GM12865 (cell line): ENCODE results near the gene UPF1.

Source experiments
- DNase-seq: peaks from one replicate; pipeline ENCODE4 v3.0.0; 2010; ENCODE audit warnings: low read depth
- H3K4me3 ChIP-seq: 2 replicates; pipeline ENCODE4 v1.5.1; 2011; ENCODE audit warnings: mild to moderate bottlenecking, low read depth, low read length, control low read depth
- TF ChIP-seq, protein P1 (sequence below): IDR thresholded peaks from 2 replicates; pipeline ENCODE4 v1.5.1; 2011; ENCODE audit warnings: low read length, control low read depth, low read depth, inconsistent platforms; ENCODE audit not compliant: insufficient read depth; ENCODE audit errors: missing control alignments

UPF1 gene

DNA sequence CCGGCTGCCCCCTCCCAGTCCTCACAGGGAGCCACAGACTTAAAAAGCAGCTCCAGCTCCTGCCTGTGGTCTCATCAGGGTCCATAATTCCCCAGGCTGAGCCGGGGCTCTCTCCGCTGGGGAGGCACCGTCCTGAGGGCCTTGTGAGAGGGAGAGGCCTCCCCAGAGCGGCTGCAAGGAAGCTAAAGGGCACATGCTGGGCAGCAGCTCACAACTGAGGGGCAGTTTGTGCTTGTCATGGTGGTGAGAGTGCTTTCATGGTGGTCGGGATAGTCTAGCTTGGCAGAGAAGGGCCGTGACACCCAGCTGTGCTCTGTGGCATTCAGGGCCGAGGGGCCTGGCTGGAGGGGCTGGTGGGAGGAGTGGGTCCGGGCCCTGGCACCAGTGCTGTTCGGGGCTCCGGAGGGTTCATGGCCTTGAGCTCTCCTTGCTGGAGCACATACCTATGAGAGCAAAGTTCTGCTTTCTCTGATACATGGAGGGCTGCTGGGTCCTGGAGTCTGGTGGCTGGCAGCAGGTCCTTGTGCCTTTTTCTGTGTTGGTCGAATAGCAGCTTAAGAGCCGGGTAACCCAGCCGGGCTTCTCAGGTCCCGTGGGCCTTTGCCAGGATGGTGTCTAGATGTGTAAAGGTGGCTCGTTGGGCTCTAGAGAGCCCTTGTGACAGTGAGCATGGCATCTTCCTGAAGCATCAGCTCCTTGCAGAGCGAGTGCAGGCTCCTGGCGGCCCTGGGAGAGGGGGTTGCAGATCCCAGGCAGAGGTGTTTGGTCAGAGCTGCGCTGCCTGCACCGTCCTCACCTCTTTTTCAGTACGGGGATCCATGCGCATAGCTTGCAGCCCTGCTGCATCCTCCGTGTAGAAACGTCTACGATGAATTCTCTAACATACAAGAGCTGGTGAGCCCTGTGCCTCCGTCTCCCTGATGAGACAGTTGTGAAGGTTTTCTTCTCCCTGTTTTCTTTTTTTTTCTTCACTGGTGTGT lies 8.8 kb downstream of the UPF1 start:
- H3K4me3 ChIP-seq, result no peak overlapping the region
- no peak for DNase-seq
- TF ChIP-seq, protein P1, sequence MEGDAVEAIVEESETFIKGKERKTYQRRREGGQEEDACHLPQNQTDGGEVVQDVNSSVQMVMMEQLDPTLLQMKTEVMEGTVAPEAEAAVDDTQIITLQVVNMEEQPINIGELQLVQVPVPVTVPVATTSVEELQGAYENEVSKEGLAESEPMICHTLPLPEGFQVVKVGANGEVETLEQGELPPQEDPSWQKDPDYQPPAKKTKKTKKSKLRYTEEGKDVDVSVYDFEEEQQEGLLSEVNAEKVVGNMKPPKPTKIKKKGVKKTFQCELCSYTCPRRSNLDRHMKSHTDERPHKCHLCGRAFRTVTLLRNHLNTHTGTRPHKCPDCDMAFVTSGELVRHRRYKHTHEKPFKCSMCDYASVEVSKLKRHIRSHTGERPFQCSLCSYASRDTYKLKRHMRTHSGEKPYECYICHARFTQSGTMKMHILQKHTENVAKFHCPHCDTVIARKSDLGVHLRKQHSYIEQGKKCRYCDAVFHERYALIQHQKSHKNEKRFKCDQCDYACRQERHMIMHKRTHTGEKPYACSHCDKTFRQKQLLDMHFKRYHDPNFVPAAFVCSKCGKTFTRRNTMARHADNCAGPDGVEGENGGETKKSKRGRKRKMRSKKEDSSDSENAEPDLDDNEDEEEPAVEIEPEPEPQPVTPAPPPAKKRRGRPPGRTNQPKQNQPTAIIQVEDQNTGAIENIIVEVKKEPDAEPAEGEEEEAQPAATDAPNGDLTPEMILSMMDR, result no peak

DNA sequence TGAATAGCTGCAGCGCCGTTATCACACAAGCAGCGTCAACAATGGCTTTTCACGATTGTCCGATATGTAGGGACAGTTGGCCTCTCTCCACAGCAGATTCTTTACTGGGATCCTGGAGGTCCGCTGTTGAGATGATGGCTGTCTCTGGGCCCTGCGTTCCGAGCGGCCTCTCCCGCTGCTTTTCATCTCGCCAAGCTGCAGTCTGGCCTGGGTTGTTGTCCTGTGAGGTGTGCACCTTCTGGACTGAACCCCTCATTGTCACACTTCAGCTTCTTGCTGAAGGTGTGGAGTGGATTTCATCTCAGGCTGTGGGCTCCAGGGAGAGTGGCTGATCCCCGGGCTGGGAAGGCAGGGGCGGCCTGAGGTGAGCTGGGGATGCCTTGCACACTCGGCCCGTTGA lies 9.6 kb downstream of the UPF1 start:
- TF ChIP-seq, protein P1, result no peak
- no peak for DNase-seq
- no peak overlapping the region for H3K4me3 ChIP-seq

DNA sequence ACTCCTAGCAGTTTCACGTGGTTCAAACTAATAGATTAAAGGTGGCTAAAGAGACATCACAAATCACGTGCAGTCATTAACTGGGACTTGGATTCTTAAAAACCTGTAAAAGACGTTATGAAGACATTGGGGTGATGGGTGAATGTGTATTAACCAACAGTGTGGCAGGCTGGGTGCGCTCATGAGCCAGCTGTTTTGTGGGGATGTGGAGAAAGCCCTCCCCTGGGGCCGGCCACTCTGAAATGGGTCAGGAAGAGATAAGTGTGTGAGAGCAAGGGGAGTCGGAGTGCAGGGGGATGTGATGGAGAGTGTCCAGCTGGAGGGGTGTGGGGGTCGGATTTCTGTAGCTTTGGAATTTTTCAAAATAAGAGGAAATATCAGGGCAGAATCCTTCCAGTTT lies 10.4 kb downstream of the UPF1 start:
- H3K4me3 ChIP-seq, result no peak overlapping the region
- TF ChIP-seq, protein P1, result no peak
- no peak for DNase-seq

DNA sequence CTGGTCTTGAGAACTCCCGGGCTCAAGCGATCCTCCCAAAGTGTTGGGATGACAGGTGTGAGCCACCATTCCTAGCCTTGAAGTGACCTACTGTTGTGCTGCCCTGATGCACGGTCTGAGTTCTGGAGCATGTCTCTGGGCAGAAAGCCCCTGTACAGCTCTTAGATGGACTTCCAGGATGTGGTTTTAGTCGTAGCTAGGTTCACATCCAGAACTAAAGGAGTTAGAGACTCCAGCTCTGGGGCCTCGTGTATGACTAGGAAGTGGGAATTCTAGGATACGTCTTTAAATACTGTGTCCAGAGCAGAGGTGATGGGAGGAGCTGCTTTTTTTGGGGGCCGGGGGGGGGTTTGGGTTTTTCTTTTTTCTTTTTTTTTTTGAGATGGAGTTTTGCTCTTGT lies 12.2 kb downstream of the UPF1 start:
- peak; percentile 50 for DNase-seq
- H3K4me3 ChIP-seq, result no peak overlapping the region
- TF ChIP-seq, protein P1, result no peak

DNA sequence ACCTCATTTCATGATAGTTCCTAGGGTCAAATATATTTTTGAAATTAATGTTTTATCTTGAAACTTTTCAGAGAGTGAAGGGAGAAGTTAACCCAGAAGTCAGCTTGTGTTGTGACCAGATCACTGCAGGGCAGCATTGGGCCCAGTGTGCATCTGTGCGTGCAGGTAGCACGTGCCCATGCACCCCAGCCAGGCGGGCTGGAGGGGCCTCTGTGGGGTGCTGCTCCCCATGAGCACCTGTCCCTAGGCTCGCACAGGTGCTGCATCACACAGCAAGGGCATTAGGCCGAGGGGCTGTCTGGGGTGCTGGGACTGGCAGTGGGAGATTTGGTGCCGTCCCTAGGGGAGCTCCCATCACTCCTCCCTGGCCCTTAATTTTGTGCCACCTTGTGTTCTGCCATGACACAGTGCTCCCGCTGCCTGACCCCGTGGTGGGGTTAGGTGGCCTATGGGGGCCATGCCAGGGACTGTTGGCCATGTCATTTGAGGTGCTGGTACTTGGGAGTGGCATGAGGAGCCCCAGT lies 13.1 kb downstream of the UPF1 start:
- no peak overlapping the region for H3K4me3 ChIP-seq

DNA sequence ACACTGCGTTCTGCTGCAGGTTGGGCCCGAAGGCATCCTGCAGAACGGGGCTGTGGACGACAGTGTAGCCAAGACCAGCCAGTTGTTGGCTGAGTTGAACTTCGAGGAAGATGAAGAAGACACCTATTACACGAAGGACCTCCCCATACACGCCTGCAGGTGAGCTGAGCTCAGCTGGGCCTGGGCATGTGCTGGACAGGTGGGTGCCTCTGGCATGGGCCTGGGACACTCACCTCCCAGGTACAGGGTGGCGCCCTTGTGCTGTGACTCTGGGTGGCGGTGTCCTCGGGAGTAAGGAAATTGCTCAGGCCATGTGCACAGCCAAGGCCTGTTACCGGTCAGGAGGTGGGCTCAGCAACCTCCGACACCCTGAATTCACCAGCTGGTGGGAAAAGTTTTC lies 14.2 kb downstream of the UPF1 start:
- TF ChIP-seq, protein P1, result no peak
- no peak overlapping the region for H3K4me3 ChIP-seq
- no peak for DNase-seq

More for the DNA sequence above, 13.1 kb downstream of the UPF1 start:
- no peak for DNase-seq
- TF ChIP-seq, protein P1, result no peak
